ENCODE measurements around the gene EEFSEC. TPM values are rescaled to one million over a fixed set of nuclear protein-coding genes. Genes with fewer than 3 reads are reported as not detected.

EEFSEC gene
- total and polyA plus RNA-seq, 2 experiments from 2014 or later: 4.9 to 18.7 TPM

- Histone ChIP-seq H3K27me3 (replicated peaks; ENCODE audit: insufficient read depth) (no peaks in the 10 kb centered on the region), H2AFZ (no peak overlapping the region), H3K36me3 (ENCODE audit: low read depth) (no peaks in the 10 kb centered on the region), H3K4me3 (no peak overlapping the region), H3K79me2 (ENCODE audit: insufficient read depth) (no peaks in the 10 kb centered on the region), H3K9ac (no peak overlapping the region), H3K9me3 (ENCODE audit: low read depth) (no peaks in the 10 kb centered on the region), H3K4me2 (ENCODE audit: unreplicated experiment) (peak overlapping the region; percentile 50), H3K27ac (no peak overlapping the region), H3F3A (ENCODE audit: insufficient read depth) (no peaks in the 10 kb centered on the region), H3K4me1 (ENCODE audit: insufficient read depth) (peaks cover 23% of the 10 kb centered on the region), H4K20me1 (ENCODE audit: insufficient read depth) (no peaks in the 10 kb centered on the region), H3K9me2 (ENCODE audit: insufficient read depth) (no peaks in the 10 kb centered on the region)
- peak; percentile 62 for DNase-seq
- in situ Hi-C loops (cut with MboI): no loop called here
- TF ChIP-seq EZH2phosphoT487 (IDR thresholded peaks at IDR 0.05; ENCODE audit: insufficient read depth, low read depth) (no peak), EZH2 (IDR thresholded peaks at IDR 0.05; ENCODE audit: insufficient read depth, poor library complexity, severe bottlenecking) (no peak)
- 77 to 78% methylated on average over 11 of the region's 11 CpGs for WGBS, 2 experiments (ENCODE audit: low coverage in 1 of 2, low lambda C conversion rate in 2 of 2, missing lambda C conversion rate in 2 of 2)
These were observed 230.3 kb downstream of the EEFSEC start for GRCh38 chr3:128383316-128384235.

GRCh38 chr3:128385080-128385832 is 232.0 kb downstream of the EEFSEC start:
- Histone ChIP-seq H3K9me3 (ENCODE audit: low read depth) (no peaks in the 10 kb centered on the region), H3K27me3 (replicated peaks; ENCODE audit: insufficient read depth) (no peaks in the 10 kb centered on the region), H3K9me2 (ENCODE audit: insufficient read depth) (no peaks in the 10 kb centered on the region), H3K4me1 (ENCODE audit: insufficient read depth) (peaks cover 18% of the 10 kb centered on the region), H3K4me2 (ENCODE audit: unreplicated experiment) (no peak overlapping the region), H3K27ac (no peak overlapping the region), H3K9ac (no peak overlapping the region), H3K4me3 (no peak overlapping the region), H3K36me3 (ENCODE audit: low read depth) (no peaks in the 10 kb centered on the region), H3K79me2 (ENCODE audit: insufficient read depth) (no peaks in the 10 kb centered on the region), H4K20me1 (ENCODE audit: insufficient read depth) (no peaks in the 10 kb centered on the region), H3F3A (ENCODE audit: insufficient read depth) (no peaks in the 10 kb centered on the region), H2AFZ (no peak overlapping the region)
- 50 to 52% methylated on average over 11 of the region's 11 CpGs for WGBS, 2 experiments (ENCODE audit: low coverage in 1 of 2, low lambda C conversion rate in 2 of 2, missing lambda C conversion rate in 2 of 2)
- TF ChIP-seq EZH2 (IDR thresholded peaks at IDR 0.05; ENCODE audit: insufficient read depth, poor library complexity, severe bottlenecking) (no peak), EZH2phosphoT487 (IDR thresholded peaks at IDR 0.05; ENCODE audit: insufficient read depth, low read depth) (no peak)
- in situ Hi-C loops (cut with MboI): no loop called here
- peak; percentile 89 for DNase-seq

DNA sequence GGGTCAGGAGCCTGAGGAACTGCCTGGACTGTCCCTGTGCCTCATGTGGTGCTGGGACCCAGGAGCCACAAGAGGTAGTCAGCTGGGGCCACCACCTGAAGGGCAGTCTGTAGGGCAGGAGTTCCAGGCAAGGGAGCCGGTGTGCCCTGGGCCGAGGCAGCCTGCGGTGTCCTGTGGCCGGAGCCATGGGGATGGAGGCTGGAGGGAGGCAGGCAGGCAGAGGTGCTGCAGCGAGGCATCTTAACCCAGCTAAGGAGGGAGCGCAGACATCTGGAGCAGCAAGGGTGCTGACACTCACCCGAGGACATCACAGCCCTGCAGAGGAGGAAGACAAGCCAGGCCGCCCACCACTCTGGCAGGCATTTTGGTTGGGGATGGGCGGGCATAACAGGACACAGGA is 235.7 kb downstream of the EEFSEC start:
- Histone ChIP-seq H3K79me2 (ENCODE audit: insufficient read depth) (no peaks in the 10 kb centered on the region), H3K4me2 (ENCODE audit: unreplicated experiment) (no peak overlapping the region), H2AFZ (no peak overlapping the region), H3K9me2 (ENCODE audit: insufficient read depth) (no peaks in the 10 kb centered on the region), H4K20me1 (ENCODE audit: insufficient read depth) (no peaks in the 10 kb centered on the region), H3F3A (ENCODE audit: insufficient read depth) (no peaks in the 10 kb centered on the region), H3K4me1 (ENCODE audit: insufficient read depth) (peaks cover 11% of the 10 kb centered on the region), H3K9ac (no peak overlapping the region), H3K27me3 (replicated peaks; ENCODE audit: insufficient read depth) (no peaks in the 10 kb centered on the region), H3K27ac (no peak overlapping the region), H3K36me3 (ENCODE audit: low read depth) (no peaks in the 10 kb centered on the region), H3K9me3 (ENCODE audit: low read depth) (no peaks in the 10 kb centered on the region), H3K4me3 (no peak overlapping the region)
- no peak for DNase-seq
- in situ Hi-C loops (cut with MboI): no loop called here
- TF ChIP-seq EZH2phosphoT487 (IDR thresholded peaks at IDR 0.05; ENCODE audit: insufficient read depth, low read depth): no peak
- no peak for TF ChIP-seq EZH2 (IDR thresholded peaks at IDR 0.05; ENCODE audit: insufficient read depth, poor library complexity, severe bottlenecking)
- 84 to 88% methylated on average over 9 of the region's 9 CpGs for WGBS, 2 experiments (ENCODE audit: low coverage in 1 of 2, low lambda C conversion rate in 2 of 2, missing lambda C conversion rate in 2 of 2)

GRCh38 chr3:128390867-128391266 is 237.6 kb downstream of the EEFSEC start:
- Histone ChIP-seq H3K4me2 (ENCODE audit: unreplicated experiment) (no peak overlapping the region), H3K27ac (no peak overlapping the region), H3K9ac (no peak overlapping the region), H3K79me2 (ENCODE audit: insufficient read depth) (no peaks in the 10 kb centered on the region), H4K20me1 (ENCODE audit: insufficient read depth) (no peaks in the 10 kb centered on the region), H3K27me3 (replicated peaks; ENCODE audit: insufficient read depth) (no peaks in the 10 kb centered on the region), H3K4me1 (ENCODE audit: insufficient read depth) (no peaks in the 10 kb centered on the region), H3K9me2 (ENCODE audit: insufficient read depth) (no peaks in the 10 kb centered on the region), H3K9me3 (ENCODE audit: low read depth) (no peaks in the 10 kb centered on the region), H3K36me3 (ENCODE audit: low read depth) (no peaks in the 10 kb centered on the region), H3F3A (ENCODE audit: insufficient read depth) (no peaks in the 10 kb centered on the region), H2AFZ (no peak overlapping the region), H3K4me3 (no peak overlapping the region)
- DNase-seq: no peak
- TF ChIP-seq EZH2 (IDR thresholded peaks at IDR 0.05; ENCODE audit: insufficient read depth, poor library complexity, severe bottlenecking) (no peak), EZH2phosphoT487 (IDR thresholded peaks at IDR 0.05; ENCODE audit: insufficient read depth, low read depth) (no peak)
- 90 to 92% methylated on average over 9 of the region's 9 CpGs for WGBS, 2 experiments (ENCODE audit: low coverage in 1 of 2, low lambda C conversion rate in 2 of 2, missing lambda C conversion rate in 2 of 2)
- in situ Hi-C loops (cut with MboI): no loop called here

All from GM23248 (cell line).